Activated CD4-positive, CD25-positive, alpha-beta regulatory T cell (primary cell): ENCODE measurements around the gene TRIAP1.

Experiments used
- DNase-seq, 4 experiments: peaks; one replicate each; lab custom pipeline; 2025; lab: John Stamatoyannopoulos, UW

Gene TRIAP1

DNA sequence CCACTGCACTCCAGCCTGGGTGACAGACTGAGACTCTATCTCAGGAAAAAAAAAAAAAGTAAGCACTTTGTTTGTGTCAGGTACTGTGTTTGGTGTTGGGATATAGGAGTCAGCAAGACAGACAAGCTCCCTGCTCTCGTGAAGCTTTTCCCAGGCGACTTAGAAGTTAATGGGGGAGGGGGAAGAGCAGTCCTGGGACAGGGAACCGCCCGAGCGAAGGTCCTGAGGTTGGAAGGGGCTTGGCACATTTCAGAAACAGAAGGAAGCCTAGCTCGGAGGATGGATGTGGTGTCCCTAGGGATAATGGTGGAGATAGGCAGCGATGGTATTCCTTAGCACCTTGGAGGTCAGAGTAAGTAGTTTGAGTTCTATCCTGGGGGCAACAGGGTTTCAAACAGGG lies 16.8 kb downstream of the TRIAP1 start:
- DNase-seq, result no peak

DNA sequence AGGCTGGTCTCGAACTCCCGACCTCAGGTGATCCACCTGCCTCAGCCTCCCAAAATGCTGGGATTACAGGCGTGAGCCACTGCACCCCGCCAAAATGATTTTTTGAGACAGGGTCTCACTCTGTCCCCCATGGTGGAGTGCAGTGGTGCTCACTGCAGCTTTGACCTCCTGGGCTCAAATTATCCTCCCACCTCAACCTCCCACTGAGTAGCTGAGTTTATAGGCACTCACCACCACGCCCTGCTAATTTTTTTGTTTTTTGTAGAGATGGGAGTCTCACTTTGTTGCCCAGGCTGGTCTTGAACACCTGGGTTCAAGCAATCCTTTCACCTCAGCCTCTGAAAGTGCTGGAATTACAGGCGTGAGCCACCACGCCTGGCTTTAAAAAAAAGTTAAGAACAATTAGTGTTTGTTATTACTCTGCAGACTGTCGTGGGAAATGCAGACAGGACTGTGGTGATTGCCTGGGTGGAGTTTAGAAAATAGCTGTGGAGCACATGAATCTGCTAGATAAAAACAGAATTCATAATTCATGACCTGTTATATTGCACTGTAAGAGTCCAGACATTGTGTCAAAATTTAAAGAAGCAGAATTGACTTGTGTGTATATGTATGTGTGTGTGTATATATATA lies 17.5 kb downstream of the TRIAP1 start:
- DNase-seq, result no peak

DNA sequence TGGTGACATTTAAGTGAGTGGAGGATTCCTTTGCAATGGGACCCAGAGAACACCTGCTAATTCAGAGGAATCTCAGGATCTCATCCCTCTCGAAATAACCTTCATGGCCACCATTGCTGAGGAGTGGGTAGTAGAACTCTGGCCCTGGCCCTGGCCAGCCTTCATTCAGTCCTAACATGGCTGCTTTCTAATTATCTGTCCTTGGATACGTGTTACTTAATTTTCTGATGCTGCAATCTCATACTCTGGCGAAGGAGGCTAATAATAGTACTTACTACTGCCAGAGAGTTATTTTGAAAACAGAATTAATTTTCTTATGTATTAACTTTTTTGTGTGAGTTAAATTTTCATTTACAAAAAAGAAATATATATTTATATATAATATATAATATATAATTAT lies 20.4 kb downstream of the TRIAP1 start:
- DNase-seq, result no peak

DNA sequence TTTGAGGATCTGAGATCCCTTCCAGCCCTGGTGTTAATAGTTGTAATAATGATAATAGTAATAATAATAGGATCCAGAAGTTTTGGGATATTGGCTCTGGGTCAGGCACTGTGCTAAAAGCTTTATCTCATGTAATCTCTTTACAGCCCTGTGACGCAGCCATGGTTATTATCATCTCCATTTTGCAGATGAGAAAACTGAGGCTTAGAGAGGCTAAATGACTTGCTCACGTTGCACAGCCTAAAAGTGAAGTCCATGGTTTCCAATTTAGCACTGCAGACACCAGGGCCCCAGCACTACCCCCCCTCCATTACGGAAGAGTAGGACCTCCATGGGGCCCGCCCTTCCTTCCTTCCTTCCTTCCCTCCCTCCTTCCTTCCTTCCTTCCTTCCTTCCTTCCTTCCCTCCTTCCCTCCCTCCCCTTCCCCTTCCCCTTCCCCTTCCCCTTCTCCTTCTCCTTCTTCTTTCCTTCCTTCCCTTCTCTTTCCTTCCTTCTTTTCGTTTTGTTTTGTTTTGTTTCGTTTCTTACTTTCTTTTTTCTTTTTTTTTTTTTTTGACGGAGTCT lies 23.2 kb downstream of the TRIAP1 start:
- no peak for DNase-seq

DNA sequence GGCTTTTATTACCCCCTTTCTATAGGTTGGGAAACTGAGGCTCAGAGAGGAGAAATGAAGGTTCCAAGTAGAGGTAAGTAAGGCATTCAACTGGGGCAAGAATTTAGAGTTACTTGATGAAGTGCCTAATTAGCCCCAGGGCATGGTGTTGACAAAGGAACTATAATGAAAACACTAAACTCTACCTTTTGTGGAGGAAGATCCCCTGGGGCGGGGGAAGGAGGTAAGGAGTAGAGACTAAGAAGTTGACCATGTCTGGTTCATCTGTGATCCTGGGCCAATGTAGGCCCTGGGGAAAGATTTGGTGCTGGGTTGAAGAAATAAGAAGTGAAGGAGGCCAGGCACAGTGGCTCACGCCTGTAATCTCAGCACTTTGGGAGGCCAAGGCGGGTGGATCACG lies 24.5 kb downstream of the TRIAP1 start:
- no peak for DNase-seq

DNA sequence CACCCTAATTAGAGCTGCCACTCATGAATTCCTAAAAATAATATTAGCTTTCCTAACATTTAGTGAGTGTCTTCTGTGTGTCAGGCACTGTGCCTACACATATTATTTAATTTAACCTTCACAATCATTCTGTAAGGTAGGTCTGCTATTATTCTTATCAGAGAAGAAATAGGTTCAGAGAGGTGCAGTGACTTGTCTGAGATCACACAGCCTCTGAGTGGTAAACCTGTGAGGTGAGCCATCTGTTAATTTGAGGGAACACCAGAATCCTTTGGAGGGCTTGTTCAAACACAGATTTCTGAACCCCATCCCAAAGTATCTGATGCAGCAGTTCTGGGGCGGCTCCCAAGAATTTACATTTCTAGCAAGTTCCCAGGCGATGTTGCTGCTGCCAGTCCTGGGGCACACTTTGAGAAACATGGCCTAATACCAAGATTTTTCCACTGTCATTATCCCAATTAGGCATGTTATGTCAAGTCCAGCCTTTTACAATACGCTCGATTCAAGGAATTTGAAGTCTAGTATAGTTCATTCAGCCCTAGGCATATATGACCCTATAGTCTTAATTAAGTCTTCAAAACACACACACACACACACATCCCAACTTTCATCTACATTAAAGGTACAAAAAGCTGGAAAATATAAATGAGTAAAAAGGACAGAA lies 28.1 kb downstream of the TRIAP1 start:
- no peak for DNase-seq

DNA sequence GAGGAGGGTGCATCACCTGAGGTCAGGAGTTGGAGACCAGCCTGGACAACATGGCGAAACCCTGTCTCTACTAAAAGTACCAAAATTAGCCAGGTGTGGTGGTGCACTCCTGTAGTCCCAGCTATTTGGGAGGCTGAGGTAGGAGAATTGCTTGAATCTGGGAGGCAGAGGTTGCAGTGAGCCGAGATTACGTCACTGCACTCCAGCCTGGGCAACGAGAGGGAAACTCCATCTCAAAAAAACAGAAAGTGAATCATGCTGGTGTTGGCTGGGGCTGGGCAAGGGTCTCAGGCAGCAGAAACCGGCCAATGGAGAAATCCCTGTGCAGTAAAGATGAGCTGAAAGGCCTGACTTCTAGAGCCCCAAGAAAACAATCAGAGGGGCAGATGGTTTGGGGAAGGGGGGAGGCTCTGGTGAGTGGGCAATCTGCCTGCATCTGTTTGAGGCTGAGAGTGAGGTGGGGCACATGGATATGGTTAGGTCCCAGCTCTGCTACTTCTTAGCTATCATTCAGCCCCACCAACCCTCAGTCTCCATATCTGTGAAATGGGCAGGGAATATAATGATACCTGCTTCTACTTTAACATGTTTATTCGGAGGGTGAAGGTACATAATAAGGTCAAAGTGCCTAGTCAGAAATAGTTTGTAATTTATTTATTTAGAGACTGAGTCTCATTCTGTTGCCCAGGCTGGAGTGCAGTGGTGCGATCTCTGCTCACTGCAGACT lies 29.5 kb downstream of the TRIAP1 start:
- DNase-seq, result no peak

DNA sequence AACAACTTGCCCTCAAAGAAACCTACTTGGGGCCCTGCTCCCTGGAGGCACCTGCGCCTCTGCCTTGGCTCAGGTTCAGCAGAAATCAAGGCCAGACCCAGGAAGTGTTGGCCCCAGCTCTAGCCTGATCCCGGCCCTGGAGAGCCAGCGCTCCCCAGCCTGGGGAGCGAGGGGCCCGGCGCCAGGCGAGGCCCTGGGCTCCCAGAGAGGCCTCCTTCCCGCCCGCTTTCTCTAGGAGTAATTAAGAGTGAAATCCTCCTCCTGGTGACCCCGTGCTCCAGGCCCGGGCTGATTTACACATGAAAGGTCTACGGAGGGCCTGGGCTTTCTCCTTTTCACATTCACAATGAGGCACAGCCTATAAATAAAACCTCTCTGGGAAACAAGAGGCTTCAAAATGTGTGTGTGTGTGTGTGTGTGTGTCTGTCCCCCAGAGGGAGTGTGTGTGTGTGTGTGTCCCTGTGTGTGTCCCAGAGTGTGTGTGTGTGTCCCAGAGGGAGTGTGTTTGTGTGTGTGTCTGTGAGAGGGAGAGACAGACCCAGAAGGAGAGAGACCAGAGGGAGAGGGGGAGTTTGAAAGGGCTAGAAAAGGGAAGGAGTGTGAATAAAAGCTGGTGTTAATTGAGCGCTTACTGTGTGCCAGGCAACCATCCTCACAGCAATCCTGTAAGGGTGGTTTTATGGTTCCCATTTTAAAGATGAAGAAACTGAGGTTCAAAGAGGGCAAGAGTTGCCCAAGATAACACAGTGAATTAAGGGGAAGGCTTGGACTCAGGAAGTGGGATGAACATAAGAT lies 32.1 kb downstream of the TRIAP1 start:
- no peak for DNase-seq

DNA sequence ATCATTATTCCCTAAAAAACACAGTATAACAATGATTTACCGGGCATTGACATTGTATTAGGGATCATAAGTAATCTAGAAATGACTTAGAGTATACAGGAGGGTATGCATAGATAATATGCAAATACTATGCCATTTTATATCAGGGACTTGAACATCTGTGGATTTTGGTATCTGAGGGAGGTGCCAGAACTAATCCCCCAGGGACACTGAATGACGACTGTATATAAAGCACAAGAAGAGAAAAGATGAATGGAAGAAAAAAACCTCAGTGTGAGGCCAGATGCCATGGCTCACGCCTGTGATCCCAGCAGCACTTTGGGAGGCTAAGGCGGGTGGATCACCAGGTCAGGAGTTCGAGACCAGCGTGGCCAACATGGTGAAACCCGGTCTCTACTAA lies 33.8 kb downstream of the TRIAP1 start:
- no peak for DNase-seq

DNA sequence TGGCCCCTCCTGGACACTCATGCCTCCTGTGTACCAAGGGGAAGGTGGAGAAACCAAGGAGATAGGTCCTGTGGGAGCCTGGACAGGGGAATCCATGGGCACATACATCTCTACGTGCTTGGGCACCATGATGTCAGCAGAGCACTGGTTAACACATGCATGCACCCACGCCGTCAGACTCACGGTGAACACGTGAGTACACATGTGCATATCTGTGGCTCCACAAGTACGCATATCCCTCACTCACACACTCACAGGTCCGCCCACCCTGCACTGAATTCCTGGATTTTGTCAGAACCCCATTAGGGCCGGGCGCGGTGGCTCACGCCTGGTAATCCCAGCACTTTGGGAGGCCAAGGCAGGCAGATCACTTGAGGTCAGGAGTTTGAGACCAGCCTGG lies 37.4 kb downstream of the TRIAP1 start:
- DNase-seq, result no peak

DNA sequence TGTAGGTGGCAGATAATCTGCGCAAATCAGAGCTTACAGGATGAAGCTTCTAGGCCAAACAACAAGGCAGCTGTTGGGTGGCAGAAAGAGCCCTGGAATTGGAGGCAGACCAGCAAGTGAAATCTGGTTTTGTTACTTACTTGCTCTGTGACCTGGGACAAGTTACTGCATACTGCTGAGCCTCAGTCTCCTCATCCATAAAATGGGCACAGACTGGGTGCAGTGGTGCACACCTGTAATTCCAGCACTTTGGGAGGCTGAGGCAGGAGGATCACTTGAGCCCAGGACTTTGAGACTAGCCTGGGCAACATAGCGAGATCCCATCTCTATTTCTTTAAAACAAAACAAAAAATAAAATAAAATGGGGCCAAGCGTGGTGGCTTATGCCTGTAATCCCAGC lies 39.6 kb downstream of the TRIAP1 start:
- no peak for DNase-seq

DNA sequence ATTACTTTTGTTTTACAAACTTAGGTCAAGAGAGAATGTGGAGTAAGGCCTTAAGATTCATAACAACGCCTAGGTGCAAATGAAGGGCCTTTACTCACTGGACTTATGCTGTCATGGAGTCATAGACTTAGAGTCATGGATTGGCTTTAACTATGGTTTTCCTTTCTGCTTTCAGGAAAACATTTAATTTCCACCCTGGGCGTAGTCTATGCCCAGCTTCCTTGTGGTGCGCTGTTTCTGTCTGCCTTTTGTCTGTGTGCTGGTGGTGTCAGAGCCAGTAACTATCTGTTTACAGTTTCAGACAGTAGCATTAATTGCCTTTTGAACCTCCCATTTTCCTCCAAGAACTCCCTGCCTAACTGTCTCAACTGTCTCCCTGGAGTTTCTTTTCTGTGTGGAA lies 40.1 kb downstream of the TRIAP1 start:
- DNase-seq, result no peak

DNA sequence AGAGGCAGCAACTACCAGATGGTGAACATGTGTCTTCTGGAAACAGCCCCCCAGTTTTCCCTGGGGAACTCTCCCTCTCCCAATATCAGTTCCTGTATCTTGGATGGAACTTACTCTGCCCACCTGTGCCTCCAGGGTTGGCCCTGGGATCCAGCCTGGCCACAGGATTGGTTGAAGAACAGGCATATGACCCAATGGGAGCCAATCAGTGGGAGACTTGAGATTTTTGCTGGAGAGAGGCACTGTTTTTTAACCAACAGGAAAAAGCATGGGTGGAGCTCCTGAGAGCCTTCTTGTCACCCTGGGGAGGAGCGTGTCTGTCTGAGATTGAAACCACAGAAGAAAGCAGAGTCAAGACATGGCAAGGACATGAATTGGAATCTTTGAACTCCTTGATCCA lies 41.9 kb downstream of the TRIAP1 start:
- DNase-seq, result no peak

DNA sequence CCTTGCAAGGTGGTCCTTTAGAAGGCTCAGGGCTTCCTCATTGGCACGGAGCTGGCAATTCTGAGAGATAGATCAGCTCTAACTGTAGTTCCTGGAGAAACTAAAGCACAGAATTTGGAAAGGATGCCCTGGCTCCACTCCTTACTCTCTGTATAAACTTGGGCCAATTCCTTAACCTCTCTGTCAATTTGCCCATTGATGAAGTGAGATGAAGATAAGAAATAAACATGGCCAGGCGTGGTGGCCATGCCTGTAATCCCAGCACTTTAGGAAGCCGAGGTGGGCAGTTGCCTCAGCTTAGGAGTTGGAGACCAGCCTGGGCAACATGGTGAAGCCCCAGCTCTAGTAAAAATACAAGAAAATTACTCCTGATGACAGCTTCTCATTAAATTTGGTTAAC lies 42.3 kb downstream of the TRIAP1 start:
- DNase-seq, result no peak

DNA sequence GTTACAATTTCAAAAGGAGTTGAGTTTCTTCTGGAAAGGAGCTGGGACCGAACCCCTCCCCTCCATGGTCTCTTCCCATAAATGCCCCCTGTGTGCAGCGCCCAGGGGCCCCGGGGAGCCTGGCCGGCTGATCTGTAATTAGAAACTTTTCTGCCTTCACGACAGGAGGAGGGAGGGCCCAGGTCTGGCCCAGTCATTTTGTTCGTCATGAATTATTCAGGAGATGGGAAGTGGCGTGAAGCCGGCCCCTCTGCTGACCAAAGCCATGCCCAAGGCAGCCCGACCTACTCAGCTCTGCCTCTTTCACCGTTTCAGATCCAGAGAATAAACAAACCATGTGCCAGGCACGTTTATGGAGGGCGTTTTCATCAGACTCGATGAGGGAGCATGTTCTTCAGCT lies 44.0 kb downstream of the TRIAP1 start:
- DNase-seq, result no peak

DNA sequence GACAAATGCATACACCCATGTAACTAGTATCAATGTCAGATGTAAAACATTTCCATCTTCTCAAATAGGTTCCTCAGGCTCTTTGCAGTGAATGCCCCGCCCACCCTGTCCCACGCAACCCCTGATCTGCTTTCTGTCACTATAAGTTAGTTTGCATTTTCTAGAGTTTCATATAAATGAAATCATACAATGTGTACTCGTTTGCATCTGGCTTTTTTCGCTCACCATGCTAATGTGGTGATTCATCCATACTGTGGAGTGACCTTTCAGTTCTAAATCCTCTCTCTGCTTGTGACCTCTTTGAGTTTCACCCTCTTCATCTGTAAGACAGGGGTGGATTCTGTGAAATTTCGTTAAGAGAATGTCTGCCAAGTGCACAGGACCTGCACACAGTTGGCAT lies 46.7 kb downstream of the TRIAP1 start:
- DNase-seq, result no peak

DNA sequence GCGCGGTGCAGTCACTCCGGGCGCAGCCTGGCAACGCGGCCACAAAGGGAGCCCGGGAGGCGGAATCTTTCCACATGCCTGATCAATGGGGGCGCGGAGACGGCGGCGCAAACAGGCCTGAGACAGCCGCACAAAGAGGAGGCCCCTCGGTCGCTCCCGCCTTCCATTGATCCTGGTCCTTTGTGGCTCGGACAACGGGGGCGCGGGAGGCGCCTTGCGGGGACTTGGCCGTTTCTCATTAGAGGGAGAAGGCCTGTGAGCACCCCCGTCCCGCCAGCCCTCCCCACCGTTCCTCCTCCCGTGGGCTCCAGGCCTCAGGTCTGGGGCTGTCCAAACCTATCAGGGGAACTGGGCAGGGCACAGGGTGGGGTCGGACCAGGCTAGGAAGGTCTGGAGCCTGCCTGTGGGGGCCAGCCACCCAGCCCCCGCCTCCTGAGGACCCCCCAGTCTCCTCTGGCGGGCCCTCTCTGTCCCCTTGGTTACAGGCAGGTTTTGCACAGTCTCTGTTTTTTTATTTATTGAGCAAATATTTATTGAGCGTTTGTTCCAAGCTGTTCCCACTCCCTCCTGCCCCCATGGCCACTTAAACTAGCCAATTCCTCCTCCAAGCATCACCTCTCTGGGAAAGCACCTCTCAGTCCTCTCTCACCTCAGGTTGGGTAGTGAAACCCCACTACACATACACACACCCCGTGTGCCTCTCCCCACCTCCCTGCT lies 48.2 kb downstream of the TRIAP1 start:
- DNase-seq, result no peak

DNA sequence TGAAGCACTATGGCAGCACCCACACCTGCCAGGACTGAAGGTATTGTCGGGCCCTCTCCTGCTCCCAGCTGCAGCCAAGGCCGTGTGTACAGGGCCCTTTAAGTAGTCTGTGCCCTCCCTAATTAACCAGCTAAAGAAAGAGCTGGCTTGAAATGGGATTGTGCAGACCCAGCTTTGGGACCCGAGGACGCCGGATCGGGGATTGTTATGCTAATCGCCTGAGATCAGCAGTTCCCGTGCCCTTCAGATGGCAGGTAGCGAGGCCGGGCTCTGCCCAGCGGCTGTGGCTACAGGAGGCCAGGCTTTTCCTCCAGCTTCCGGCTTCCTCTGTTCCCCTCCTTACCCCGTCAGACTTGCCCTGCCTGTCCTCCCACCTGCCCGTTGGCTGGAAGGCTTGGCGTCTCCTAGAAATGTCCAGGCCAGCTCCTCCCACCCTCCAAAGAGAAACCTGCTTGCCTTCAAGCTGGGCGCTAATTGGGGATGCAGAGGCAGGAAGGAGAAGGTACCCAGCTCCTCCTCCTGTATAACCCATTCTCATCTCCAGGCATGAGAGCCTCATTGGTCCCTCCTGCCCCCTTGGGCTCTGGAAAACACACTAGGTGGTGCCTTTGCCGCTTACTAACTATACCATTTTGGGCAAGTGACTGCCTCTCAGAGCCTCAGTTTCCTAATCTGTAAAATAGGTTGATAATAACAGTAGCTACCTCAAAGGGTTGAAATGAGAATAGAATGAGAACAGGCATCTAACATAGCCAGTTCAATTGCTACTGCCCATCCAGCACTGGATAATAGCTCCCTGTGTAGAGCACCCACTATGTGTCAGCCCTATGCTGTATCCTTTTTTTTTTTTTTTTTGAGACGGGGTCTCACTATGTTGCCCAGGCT lies 51.5 kb downstream of the TRIAP1 start:
- DNase-seq, result no peak
